ENCODE data around the gene TNS1. TPM values are rescaled to one million over a fixed set of nuclear protein-coding genes. Genes with fewer than 3 reads are reported as not detected.
A peak's percentile ranks its signal among the peaks of the same experiment; 100 is the strongest.

TNS1 gene
- total and polyA plus RNA-seq, 9 of the 15 experiments (the other 6 are each of a cell fraction or from before 2014, with no cell fraction given): 0.13 to 2.7 (median 0.77) TPM

- no peak for FAIRE-seq
- ChIA-PET POLR2A (interaction anchor here (0.6 kb wide), 1 partner anchor 10 kb away, joined by 3 read pairs; no protein-coding TSS in a partner anchor), CTCF (ENCODE audit: low intra/inter-chr PET ratio) (no interaction called here)
- no peaks in the 10 kb centered on the region; the same call in 2 of the 3 replicates for H3K36me3 ChIP-seq (ENCODE audit: control insufficient read depth, insufficient read depth, low read length)
- no peak overlapping the region for H3K27ac ChIP-seq (ENCODE audit: extremely low read depth, low read depth, low read length)
- no peak overlapping the region for H3K4me3 ChIP-seq
- WGBS (ENCODE audit: insufficient coverage, low coverage, missing lambda C conversion rate): 23% methylated on average over 3 of the region's 6 CpGs
- H3K9me3 ChIP-seq (replicated peaks; ENCODE audit: control insufficient read depth, insufficient read depth, low read depth, low read length): no peaks in the 10 kb centered on the region
- no peaks in the 10 kb centered on the region for H3K79me2 ChIP-seq (ENCODE audit: control insufficient read depth, insufficient read depth, low read length)
- no peak for ATAC-seq
- TF ChIP-seq, protein P1, sequence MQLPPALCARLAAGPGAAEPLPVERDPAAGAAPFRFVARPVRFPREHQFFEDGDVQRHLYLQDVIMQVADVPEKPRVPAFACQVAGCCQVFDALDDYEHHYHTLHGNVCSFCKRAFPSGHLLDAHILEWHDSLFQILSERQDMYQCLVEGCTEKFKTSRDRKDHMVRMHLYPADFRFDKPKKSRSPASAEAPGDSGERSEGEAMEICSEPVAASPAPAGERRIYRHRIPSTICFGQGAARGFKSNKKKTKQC (CRISPR knock-in tag; IDR thresholded peaks at IDR 0.05): no peak
- TF ChIP-seq TEAD1 (CRISPR knock-in tag; IDR thresholded peaks at IDR 0.05) (no peak), RUNX1 (IDR thresholded peaks at IDR 0.05; ENCODE audit: low read depth) (no peak), SAP30 (IDR thresholded peaks at IDR 0.05; ENCODE audit: borderline replicate concordance, insufficient read depth, low read depth, low read length, poor library complexity, severe bottlenecking) (no peak), USF2 (CRISPR knock-in tag; IDR thresholded peaks at IDR 0.05) (no peak), GABPA (tag; conservative IDR thresholded peaks at IDR 0.05; ENCODE audit: low read depth) (no peak), XRCC3 (IDR thresholded peaks at IDR 0.05) (no peak), XRCC5 (IDR thresholded peaks at IDR 0.05; ENCODE audit: low read depth, low read length) (no peak), SRSF1 (IDR thresholded peaks at IDR 0.05; ENCODE audit: low read depth, low read length) (no peak)
- TF ChIP-seq, protein P2, sequence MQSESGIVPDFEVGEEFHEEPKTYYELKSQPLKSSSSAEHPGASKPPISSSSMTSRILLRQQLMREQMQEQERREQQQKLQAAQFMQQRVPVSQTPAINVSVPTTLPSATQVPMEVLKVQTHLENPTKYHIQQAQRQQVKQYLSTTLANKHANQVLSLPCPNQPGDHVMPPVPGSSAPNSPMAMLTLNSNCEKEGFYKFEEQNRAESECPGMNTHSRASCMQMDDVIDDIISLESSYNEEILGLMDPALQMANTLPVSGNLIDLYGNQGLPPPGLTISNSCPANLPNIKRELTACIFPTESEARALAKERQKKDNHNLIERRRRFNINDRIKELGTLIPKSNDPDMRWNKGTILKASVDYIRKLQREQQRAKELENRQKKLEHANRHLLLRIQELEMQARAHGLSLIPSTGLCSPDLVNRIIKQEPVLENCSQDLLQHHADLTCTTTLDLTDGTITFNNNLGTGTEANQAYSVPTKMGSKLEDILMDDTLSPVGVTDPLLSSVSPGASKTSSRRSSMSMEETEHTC (IDR thresholded peaks at IDR 0.05): no peak
- no peak for DNase-seq (ENCODE audit: extremely low read depth in 1 of 4, low spot score in 3 of 4)
- H3K27me3 ChIP-seq (ENCODE audit: control insufficient read depth in 2 of 2, insufficient read depth in 2 of 2, low read length in 2 of 2): no peaks in the 10 kb centered on the region
- in situ Hi-C loops (cut with MboI) (no loop called here), intact Hi-C loops (cut with micrococcal nuclease) (no loop called here)
- H3K9ac ChIP-seq (ENCODE audit: insufficient read depth in 1 of 2, low read depth in 2 of 2, low read length in 2 of 2): peak overlapping the region in 1 of 2 experiments; percentile 15; a peak in 1 of 4 replicates
- no peaks in the 10 kb centered on the region for H4K20me1 ChIP-seq (replicated peaks; ENCODE audit: control insufficient read depth, insufficient read depth, low read length)
- H3K4me1 ChIP-seq (replicated peaks in 1 of 2; ENCODE audit: control insufficient read depth in 2 of 2, insufficient read depth in 2 of 2, low read length in 2 of 2): peaks cover 27 to 32% of the 10 kb centered on the region in 2 experiments; a peak in 4 of 5 replicates
- no peak overlapping the region for H3K4me2 ChIP-seq (ENCODE audit: insufficient read depth, low read length)
- H3K9me1 ChIP-seq (ENCODE audit: control insufficient read depth, insufficient read depth, low read length): no peaks in the 10 kb centered on the region
- no TSS peak for BruUV-seq (replicated peaks)
- H2AFZ ChIP-seq (ENCODE audit: low read depth, low read length): no peak overlapping the region
Measured at GRCh38 chr2:217830807-217831206, 172.0 kb downstream of the TNS1 start.

Measured in K562 (cell line).